ENCODE results near the gene LAMB3. TPM values are rescaled to one million over a fixed set of nuclear protein-coding genes. Genes with fewer than 3 reads are reported as not detected.

LAMB3 gene
- total and polyA plus RNA-seq, 10 of the 15 experiments (the other 5 are each of a cell fraction or from before 2014, with no cell fraction given) = 0.04 to 1.8 (median 0.10) TPM; not detected in 1

DNA sequence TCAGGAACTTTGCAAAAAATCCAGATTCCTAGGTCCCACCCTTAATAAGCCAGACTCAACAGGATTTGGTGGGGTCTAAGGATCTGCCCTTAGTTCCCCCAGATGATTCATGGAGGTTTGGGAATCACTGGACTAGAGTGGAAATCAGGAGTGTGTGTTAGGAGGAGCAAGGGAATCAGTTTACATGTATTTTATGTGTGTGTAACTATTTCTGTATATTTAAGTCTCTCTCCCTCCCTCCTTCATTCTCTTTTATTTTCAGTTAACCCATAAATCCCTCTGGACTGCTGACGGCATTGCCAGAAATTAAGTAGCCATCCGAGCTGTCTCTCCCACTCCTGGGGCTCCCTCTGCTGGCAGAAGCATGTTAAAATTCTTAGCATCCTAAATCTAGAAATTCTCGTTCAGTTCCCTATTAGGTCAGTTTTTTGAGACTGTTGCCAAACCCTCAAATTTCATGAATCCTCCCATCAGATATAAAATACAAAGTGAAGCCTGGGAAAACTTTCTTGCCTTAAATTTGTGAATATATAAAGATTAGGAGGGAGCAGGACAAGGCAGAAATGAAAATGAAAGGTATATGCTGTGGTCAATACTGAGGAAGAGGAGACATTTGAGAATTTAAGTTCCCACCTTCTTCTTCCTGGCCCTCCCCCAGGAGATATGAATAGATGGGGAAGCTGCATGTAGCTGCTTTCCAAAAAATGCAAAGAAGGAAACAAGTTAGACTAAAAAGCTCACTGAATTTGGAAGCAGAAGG, 40.7 kb upstream of the LAMB3 start (continued):
- no peak for TF ChIP-seq NR2F1 (conservative IDR thresholded peaks at IDR 0.05)
- TF ChIP-seq POU2F2 (IDR thresholded peaks at IDR 0.05; ENCODE audit: borderline replicate concordance, low read depth, low read length) = 0 out of 3 replicates have a peak, but pooled peaks have one; percentile 21
- no peak for TF ChIP-seq BRCA1 (IDR thresholded peaks at IDR 0.05; ENCODE audit: low read depth, low read length)

DNA sequence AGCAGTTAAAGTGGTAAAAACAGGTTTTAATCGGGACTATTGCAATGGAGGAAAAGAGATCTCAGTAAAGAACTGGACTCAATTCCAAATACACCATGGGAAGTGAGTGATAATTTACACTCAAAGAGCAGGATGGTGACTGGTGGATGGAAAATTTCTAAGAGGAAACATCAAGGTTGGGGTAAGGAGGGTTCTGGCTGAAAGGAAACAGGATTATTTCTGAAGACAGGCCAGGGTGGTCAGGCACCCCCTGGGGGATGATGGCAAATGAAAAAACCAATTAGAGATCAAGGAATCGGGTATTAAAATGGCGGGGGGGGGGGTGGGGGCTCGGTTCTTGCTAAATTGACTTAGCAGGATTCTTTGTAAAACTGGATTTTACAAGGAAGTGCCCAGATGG, 40.1 kb upstream of the LAMB3 start:
- CTCF ChIA-PET = interaction anchor here (0.7 to 15.2 kb wide), 21 partner anchors 9 to 118 kb away, joined by 3 to 307 read pairs (median 6); partner anchors contain the start of genes CAMK1G, G0S2 and LAMB3
- WGBS (ENCODE audit: insufficient coverage, insufficient replicate concordance, low lambda C conversion rate, missing lambda C conversion rate) = 47% methylated on average over 2 of the region's 4 CpGs
- in situ Hi-C loops (cut with MboI) = no loop called here
- Histone ChIP-seq H2AFZ (ENCODE audit: control insufficient read depth, low read depth, low read length) (no peak overlapping the region), H3K4me3 (no peak overlapping the region), H3K27me3 (replicated peaks in 1 of 2; ENCODE audit: control insufficient read depth in 2 of 2, insufficient read depth in 2 of 2, low read length in 1 of 2) (no peaks in the 10 kb centered on the region), H3K4me2 (ENCODE audit: control insufficient read depth, insufficient read depth) (no peak overlapping the region), H3K9me3 (replicated peaks; ENCODE audit: control insufficient read depth, insufficient read depth, low read length) (no peaks in the 10 kb centered on the region), H3K79me2 (ENCODE audit: control insufficient read depth, insufficient read depth, low read length) (no peaks in the 10 kb centered on the region), H3K27ac (ENCODE audit: control insufficient read depth, insufficient read depth) (no peak overlapping the region), H4K20me1 (ENCODE audit: control insufficient read depth, insufficient read depth) (no peaks in the 10 kb centered on the region), H3K36me3 (ENCODE audit: control insufficient read depth in 2 of 2, insufficient read depth in 2 of 2, low read length in 1 of 2) (no peaks in the 10 kb centered on the region), H3K9ac (ENCODE audit: control insufficient read depth, insufficient read depth, low read length) (no peak overlapping the region), H3K4me1 (ENCODE audit: control insufficient read depth, insufficient read depth, low read length) (no peaks in the 10 kb centered on the region)
- FAIRE-seq (no peak), DNase-seq (ENCODE audit: low read depth, low spot score) (no peak), ATAC-seq (peak; percentile 18; the same call in 2 of the 3 replicates)
- BruUV-seq (replicated peaks) = no TSS peak
- SMC1A ChIA-PET (ENCODE audit: uncharacterized antibody, unreplicated experiment) = interaction anchor here (0.8 to 14.7 kb wide), 19 partner anchors 17 to 124 kb away, joined by 3 to 128 read pairs (median 7); partner anchors contain the start of genes G0S2 and LAMB3
- intact Hi-C loops (cut with micrococcal nuclease; ENCODE audit: unreplicated experiment) = loop anchor here (2.0 kb wide), 1 partner anchor 137 kb away; no protein-coding TSS in a partner anchor
- RAD21 ChIA-PET (ENCODE audit: unreplicated experiment) = interaction anchor here (0.9 to 4.4 kb wide), 15 partner anchors 12 to 125 kb away, joined by 3 to 38 read pairs (median 5); partner anchors contain the start of genes G0S2, HSD11B1 and LAMB3
- POLR2A ChIA-PET = interaction anchor here (0.6 to 0.7 kb wide), 2 partner anchors 35 to 67 kb away, joined by 4 to 5 read pairs; no protein-coding TSS in a partner anchor
- TF ChIP-seq, protein P1, sequence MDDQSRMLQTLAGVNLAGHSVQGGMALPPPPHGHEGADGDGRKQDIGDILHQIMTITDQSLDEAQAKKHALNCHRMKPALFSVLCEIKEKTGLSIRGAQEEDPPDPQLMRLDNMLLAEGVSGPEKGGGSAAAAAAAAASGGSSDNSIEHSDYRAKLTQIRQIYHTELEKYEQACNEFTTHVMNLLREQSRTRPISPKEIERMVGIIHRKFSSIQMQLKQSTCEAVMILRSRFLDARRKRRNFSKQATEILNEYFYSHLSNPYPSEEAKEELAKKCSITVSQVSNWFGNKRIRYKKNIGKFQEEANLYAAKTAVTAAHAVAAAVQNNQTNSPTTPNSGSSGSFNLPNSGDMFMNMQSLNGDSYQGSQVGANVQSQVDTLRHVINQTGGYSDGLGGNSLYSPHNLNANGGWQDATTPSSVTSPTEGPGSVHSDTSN (IDR thresholded peaks at IDR 0.05; ENCODE audit: insufficient replicate concordance, low read depth, low read length) = no peak
- TF ChIP-seq, protein P2, sequence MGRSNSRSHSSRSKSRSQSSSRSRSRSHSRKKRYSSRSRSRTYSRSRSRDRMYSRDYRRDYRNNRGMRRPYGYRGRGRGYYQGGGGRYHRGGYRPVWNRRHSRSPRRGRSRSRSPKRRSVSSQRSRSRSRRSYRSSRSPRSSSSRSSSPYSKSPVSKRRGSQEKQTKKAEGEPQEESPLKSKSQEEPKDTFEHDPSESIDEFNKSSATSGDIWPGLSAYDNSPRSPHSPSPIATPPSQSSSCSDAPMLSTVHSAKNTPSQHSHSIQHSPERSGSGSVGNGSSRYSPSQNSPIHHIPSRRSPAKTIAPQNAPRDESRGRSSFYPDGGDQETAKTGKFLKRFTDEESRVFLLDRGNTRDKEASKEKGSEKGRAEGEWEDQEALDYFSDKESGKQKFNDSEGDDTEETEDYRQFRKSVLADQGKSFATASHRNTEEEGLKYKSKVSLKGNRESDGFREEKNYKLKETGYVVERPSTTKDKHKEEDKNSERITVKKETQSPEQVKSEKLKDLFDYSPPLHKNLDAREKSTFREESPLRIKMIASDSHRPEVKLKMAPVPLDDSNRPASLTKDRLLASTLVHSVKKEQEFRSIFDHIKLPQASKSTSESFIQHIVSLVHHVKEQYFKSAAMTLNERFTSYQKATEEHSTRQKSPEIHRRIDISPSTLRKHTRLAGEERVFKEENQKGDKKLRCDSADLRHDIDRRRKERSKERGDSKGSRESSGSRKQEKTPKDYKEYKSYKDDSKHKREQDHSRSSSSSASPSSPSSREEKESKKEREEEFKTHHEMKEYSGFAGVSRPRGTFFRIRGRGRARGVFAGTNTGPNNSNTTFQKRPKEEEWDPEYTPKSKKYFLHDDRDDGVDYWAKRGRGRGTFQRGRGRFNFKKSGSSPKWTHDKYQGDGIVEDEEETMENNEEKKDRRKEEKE (IDR thresholded peaks at IDR 0.05) = no peak
- TF ChIP-seq MTA2 (IDR thresholded peaks at IDR 0.05; ENCODE audit: low read depth) (no peak), SMAD5 (IDR thresholded peaks at IDR 0.05; ENCODE audit: low read depth) (no peak), RFX5 (IDR thresholded peaks at IDR 0.05; ENCODE audit: low read depth, low read length) (no peak), EED (IDR thresholded peaks at IDR 0.05; ENCODE audit: low read depth) (no peak), EP300 (IDR thresholded peaks at IDR 0.05; ENCODE audit: borderline replicate concordance in 1 of 2, control insufficient read depth in 1 of 2, low read depth in 2 of 2, low read length in 2 of 2) (no peak), ZNF274 (IDR thresholded peaks at IDR 0.05; ENCODE audit: insufficient read depth, insufficient read length) (no peak), SRF (IDR thresholded peaks at IDR 0.05; ENCODE audit: low read depth in 2 of 2, low read length in 2 of 2) (no peak)
- TF ChIP-seq, protein P3, sequence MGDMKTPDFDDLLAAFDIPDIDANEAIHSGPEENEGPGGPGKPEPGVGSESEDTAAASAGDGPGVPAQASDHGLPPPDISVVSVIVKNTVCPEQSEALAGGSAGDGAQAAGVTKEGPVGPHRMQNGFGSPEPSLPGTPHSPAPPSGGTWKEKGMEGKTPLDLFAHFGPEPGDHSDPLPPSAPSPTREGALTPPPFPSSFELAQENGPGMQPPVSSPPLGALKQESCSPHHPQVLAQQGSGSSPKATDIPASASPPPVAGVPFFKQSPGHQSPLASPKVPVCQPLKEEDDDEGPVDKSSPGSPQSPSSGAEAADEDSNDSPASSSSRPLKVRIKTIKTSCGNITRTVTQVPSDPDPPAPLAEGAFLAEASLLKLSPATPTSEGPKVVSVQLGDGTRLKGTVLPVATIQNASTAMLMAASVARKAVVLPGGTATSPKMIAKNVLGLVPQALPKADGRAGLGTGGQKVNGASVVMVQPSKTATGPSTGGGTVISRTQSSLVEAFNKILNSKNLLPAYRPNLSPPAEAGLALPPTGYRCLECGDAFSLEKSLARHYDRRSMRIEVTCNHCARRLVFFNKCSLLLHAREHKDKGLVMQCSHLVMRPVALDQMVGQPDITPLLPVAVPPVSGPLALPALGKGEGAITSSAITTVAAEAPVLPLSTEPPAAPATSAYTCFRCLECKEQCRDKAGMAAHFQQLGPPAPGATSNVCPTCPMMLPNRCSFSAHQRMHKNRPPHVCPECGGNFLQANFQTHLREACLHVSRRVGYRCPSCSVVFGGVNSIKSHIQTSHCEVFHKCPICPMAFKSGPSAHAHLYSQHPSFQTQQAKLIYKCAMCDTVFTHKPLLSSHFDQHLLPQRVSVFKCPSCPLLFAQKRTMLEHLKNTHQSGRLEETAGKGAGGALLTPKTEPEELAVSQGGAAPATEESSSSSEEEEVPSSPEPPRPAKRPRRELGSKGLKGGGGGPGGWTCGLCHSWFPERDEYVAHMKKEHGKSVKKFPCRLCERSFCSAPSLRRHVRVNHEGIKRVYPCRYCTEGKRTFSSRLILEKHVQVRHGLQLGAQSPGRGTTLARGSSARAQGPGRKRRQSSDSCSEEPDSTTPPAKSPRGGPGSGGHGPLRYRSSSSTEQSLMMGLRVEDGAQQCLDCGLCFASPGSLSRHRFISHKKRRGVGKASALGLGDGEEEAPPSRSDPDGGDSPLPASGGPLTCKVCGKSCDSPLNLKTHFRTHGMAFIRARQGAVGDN (IDR thresholded peaks at IDR 0.05) = no peak
